ENCODE data around the gene FGF1. TPM values are rescaled to one million over a fixed set of nuclear protein-coding genes. Genes with fewer than 3 reads are reported as not detected.

The FGF1 gene
- total and polyA plus RNA-seq, 2 donors from 2014 or later: 2.1 to 89.7 TPM

GRCh38 chr5:142671266-142671665 lies 14.6 kb downstream of the FGF1 start:
- Histone ChIP-seq H3K9me3 (ENCODE audit: control insufficient read depth in 2 of 3, insufficient read depth in 1 of 3, low read length in 3 of 3) (no peaks in the 10 kb centered on the region), H3K27me3 (ENCODE audit: control insufficient read depth, insufficient read depth, low read length) (no peaks in the 10 kb centered on the region), H3K9ac (ENCODE audit: low read length in 3 of 3) (no peak overlapping the region), H3K4me1 (ENCODE audit: control insufficient read depth in 2 of 3, insufficient read depth in 2 of 3, low read depth in 1 of 3, low read length in 3 of 3) (peaks cover 0 to 3% (median 0%) of the 10 kb centered on the region in 3 donors), H3K4me3 (ENCODE audit: low read length in 3 of 3) (no peak overlapping the region), H3K36me3 (ENCODE audit: control insufficient read depth in 2 of 3, insufficient read depth in 3 of 3, low read length in 3 of 3) (no peaks in the 10 kb centered on the region), H3K27ac (ENCODE audit: low read depth in 2 of 2, low read length in 2 of 2) (no peak overlapping the region)
- TF ChIP-seq CTCF (IDR thresholded peaks at IDR 0.05; ENCODE audit: borderline replicate concordance, extremely low read depth, insufficient read depth): no peak
- DNase-seq: peak in 2 of 5 donors; percentile 33 to 69
- intact Hi-C loops (cut with DNase I): no loop called here
- no peak for FAIRE-seq

DNA sequence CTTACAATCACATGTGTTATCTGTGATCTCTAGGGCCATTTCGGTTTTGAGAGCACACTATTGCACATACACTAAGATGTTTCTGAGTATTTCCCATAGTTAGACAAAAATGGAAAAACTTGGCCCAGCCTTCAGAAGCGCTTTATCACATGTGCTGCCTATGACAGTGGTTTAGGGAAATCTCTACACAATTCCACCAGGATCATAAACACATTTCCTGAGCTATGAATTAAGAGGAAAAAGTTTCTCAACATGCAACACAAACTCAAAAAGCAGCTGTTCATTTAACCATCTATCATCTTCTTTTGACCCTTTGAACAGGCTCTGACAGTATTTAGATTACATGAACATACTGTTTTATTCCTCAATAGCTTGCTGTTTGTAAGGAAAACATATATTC lies 15.1 kb downstream of the FGF1 start:
- H3K9me3 ChIP-seq (ENCODE audit: control insufficient read depth in 2 of 3, insufficient read depth in 1 of 3, low read length in 3 of 3): no peaks in the 10 kb centered on the region
- DNase-seq (peak in 2 of 5 donors; percentile 59 to 78), FAIRE-seq (no peak)
- no peak overlapping the region for H3K4me3 ChIP-seq (ENCODE audit: low read length in 3 of 3)
- intact Hi-C loops (cut with DNase I): no loop called here
- H3K9ac ChIP-seq (ENCODE audit: low read length in 3 of 3): no peak overlapping the region
- H3K27me3 ChIP-seq (ENCODE audit: control insufficient read depth, insufficient read depth, low read length): no peaks in the 10 kb centered on the region
- H3K27ac ChIP-seq (ENCODE audit: low read depth in 2 of 2, low read length in 2 of 2): no peak overlapping the region
- no peaks in the 10 kb centered on the region for H3K36me3 ChIP-seq (ENCODE audit: control insufficient read depth in 2 of 3, insufficient read depth in 3 of 3, low read length in 3 of 3)
- no peak for TF ChIP-seq CTCF (IDR thresholded peaks at IDR 0.05; ENCODE audit: borderline replicate concordance, extremely low read depth, insufficient read depth)
- H3K4me1 ChIP-seq (ENCODE audit: control insufficient read depth in 2 of 3, insufficient read depth in 2 of 3, low read depth in 1 of 3, low read length in 3 of 3): peaks cover 0 to 3% (median 0%) of the 10 kb centered on the region in 3 donors

DNA sequence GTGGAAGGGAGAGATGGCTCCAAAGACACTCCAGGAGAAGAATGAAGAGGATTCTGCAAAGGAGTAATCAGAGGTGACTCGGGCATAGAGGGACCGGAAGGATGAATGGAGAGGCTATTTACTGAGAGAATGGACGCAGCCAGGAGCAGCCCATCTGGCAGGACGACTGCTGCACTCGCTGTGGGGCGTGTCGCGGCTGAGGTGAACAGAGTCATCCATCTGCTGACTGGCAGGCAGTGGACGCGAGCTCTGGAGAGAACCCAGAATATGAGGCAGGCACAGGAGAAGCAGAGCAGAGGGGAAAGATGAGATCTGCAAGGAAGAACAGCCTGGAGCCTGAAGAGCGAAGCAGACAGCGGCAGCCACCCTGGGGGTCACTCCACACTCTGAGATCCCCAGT lies 16.4 kb downstream of the FGF1 start:
- peak in 1 of 5 donors; percentile 28 for DNase-seq

More for the DNA sequence above, 16.4 kb downstream of the FGF1 start:
- Histone ChIP-seq H3K4me1 (ENCODE audit: control insufficient read depth in 2 of 3, insufficient read depth in 2 of 3, low read depth in 1 of 3, low read length in 3 of 3) (peaks cover 0 to 3% (median 0%) of the 10 kb centered on the region in 3 donors), H3K27ac (ENCODE audit: low read depth in 2 of 2, low read length in 2 of 2) (no peak overlapping the region), H3K27me3 (ENCODE audit: control insufficient read depth, insufficient read depth, low read length) (no peaks in the 10 kb centered on the region), H3K36me3 (ENCODE audit: control insufficient read depth in 2 of 3, insufficient read depth in 3 of 3, low read length in 3 of 3) (no peaks in the 10 kb centered on the region), H3K4me3 (ENCODE audit: low read length in 3 of 3) (no peak overlapping the region), H3K9ac (ENCODE audit: low read length in 3 of 3) (no peak overlapping the region), H3K9me3 (ENCODE audit: control insufficient read depth in 2 of 3, insufficient read depth in 1 of 3, low read length in 3 of 3) (no peaks in the 10 kb centered on the region)
- intact Hi-C loops (cut with DNase I): no loop called here
- no peak for TF ChIP-seq CTCF (IDR thresholded peaks at IDR 0.05; ENCODE audit: borderline replicate concordance, extremely low read depth, insufficient read depth)
- no peak for FAIRE-seq
